Central memory CD4-positive, alpha-beta T cell (primary cell): ENCODE measurements around the gene ADPRHL1.
"Not testable (repeated sequence)": the region's sequence is repeated elsewhere in the genome, so short reads cannot be mapped to it uniquely, and the experiment has no call there.

Experiments
- DNase-seq: peaks from one replicate; pipeline ENCODE4 v3.0.0; 2022

ADPRHL1 gene

DNA sequence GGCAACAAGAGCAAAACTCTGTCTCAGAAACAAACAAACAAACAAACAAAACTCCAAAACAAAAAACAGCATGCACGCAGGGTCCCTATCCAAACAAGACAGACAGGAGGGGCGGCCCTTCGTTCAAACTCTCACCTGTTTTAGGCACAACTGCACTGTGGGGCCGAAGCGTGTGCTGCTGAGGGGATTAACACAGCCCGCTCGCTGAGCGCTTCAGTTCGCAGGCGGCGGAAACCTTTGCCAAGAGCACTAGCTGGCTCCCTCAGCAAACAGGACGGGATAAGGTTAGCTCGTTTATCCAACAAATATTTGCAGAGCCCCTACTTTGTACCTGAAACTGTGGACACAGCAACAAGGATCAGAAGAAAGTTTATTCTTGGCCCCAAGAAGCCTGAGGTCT is 1.6 kb upstream of the ADPRHL1 start:
- DNase-seq, result no peak

DNA sequence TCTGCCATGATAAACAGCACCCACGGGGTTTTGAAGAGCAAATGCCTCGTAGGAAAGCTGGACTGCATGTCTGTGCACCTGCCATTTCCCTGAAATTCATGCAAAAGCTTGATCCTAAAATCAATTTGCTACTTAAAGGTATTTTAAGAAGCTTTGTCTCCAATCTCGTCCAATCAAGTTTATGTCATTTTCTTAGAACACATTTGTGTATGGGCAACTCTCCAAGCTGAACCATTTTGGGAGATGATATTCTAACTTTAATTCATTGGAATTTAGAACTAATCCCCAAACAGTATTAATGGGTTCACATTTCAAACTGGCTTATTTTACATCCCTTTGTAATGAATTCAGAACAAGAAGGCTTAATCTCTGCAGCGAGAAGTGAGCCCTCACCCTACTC is 822 bp downstream of the ADPRHL1 start:
- no peak for DNase-seq

DNA sequence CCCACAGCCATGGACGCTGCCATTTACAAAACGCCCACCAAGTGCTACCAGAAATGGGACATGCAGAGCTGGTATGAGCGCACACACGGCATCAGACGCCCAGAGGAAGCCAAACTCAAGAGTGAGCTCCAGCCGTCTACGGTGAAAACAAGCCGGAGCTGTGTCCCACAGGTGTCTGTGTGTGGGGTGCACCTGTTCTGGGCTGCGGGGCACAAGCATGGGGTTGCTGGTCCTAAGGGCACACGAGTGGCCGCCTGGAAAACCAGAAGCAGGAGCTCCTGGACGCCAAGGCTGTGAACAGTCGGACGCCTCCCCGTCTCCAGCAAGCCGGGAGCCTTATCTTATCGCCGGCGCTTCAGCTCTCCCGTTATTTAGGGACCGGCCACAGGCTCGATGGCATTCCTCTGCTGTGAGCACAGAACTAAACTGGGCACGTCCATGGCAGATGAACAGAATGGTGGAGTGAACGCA is 1.3 kb downstream of the ADPRHL1 start:
- no peak for DNase-seq

DNA sequence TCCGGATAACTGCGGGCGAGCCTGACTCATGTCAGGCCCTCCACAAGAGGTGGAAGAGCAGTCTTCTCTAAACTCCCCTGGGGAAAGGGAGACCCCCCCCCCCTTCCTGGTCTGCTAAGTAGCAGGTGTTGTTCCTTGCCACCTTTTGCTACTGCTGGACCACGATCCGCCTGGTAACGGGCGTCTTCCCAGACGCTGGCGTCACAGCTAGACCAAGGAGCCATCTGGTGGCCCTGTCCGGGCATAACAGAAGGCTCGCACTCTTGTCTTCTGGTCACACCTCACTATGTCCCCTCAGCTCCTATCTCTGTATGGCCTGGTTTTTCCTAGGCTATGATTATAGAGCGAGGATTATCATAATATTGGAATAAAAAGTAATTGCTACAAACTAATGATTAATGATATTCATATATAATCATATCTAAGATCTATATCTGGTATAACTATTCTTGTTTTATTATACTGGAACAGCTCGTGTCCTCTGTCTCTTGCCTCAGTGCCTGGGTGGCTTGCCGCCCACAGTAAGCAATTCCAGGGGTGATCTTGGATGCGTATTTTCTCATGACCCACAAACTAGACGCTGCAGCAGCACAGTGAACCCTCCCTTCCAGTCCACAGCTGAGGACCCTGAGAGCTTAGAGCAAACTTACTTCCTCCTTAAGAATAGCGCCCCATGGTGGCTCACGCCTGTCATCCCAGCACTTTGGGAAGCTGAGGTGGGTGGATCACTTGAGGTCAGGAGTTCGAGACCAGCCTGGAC is 2.2 kb downstream of the ADPRHL1 start:
- DNase-seq, result not testable (repeated sequence)

GRCh38 chr13:113450348-113450744 is 2.9 kb downstream of the ADPRHL1 start:
- DNase-seq, result not testable (repeated sequence)

GRCh38 chr13:113449693-113450347 is 3.5 kb downstream of the ADPRHL1 start:
- no peak for DNase-seq

GRCh38 chr13:113448885-113449692 is 4.2 kb downstream of the ADPRHL1 start:
- DNase-seq, result peak; percentile 24

GRCh38 chr13:113448545-113448884 is 4.8 kb downstream of the ADPRHL1 start:
- DNase-seq, result no peak

GRCh38 chr13:113447596-113447995 is 5.7 kb downstream of the ADPRHL1 start:
- DNase-seq, result no peak

GRCh38 chr13:113446488-113446854 is 6.8 kb downstream of the ADPRHL1 start:
- no peak for DNase-seq

GRCh38 chr13:113445791-113446487 is 7.3 kb downstream of the ADPRHL1 start:
- DNase-seq, result no peak

GRCh38 chr13:113443991-113444390 is 9.3 kb downstream of the ADPRHL1 start:
- no peak for DNase-seq

- DNase-seq, result no peak
Observed at GRCh38 chr13:113442985-113443362, 10.3 kb downstream of the ADPRHL1 start.

- no peak for DNase-seq
Observed at GRCh38 chr13:113442354-113442984, 10.8 kb downstream of the ADPRHL1 start.

DNA sequence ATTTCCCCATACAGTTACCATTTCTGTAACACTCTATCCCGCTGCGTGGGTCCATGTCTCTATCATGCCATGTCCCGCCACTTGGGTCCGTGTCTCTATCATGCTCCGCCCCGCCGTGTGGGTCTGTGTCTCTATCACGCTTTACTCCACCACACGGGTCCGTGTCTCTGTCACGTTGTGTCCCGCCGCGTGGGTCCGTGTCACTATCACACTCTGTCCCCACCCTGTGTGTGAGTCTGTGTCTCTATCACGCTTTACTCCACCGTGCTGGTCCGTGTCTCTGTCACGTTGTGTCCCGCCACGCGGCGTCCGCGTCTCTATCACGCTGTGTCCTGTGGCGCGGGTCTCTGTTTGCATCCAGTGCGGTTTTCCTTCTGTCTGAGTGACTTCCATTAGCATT is 11.6 kb downstream of the ADPRHL1 start:
- DNase-seq, result no peak

DNA sequence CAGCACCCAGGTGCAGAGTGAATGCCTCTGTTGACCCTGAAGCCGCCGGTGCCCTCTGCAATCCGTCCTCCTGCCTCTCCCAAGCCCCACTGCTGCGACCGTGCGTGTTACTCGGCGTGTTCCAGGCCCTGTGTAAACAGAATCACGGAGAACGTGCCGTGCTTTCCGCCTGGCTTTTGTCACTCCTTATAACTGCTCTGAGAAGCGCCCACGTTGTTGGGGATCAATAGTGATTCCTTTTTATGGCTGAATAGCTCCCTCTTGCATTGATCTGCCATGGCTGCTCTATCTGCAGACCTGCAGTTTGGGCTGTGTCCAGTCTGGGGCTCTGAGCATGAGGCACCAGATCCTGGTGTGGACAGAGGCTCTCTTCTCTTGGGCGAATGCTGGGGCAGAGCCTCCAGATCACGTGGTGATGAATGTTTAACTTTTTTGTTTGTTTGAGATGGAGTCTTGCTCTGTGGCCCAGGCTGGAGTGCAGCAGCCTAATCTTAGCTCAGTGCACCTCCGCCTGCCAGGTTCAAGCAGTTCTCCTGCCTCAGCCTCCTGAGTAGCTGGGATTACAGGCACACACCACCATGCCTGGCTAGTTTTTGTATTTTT is 15.8 kb downstream of the ADPRHL1 start:
- no peak for DNase-seq

- not testable (repeated sequence) for DNase-seq
Observed at GRCh38 chr13:113436866-113437265, 16.4 kb downstream of the ADPRHL1 start.

GRCh38 chr13:113435907-113436306 is 17.4 kb downstream of the ADPRHL1 start:
- DNase-seq, result not testable (repeated sequence)

GRCh38 chr13:113433391-113433916 is 19.8 kb downstream of the ADPRHL1 start:
- no peak for DNase-seq

DNA sequence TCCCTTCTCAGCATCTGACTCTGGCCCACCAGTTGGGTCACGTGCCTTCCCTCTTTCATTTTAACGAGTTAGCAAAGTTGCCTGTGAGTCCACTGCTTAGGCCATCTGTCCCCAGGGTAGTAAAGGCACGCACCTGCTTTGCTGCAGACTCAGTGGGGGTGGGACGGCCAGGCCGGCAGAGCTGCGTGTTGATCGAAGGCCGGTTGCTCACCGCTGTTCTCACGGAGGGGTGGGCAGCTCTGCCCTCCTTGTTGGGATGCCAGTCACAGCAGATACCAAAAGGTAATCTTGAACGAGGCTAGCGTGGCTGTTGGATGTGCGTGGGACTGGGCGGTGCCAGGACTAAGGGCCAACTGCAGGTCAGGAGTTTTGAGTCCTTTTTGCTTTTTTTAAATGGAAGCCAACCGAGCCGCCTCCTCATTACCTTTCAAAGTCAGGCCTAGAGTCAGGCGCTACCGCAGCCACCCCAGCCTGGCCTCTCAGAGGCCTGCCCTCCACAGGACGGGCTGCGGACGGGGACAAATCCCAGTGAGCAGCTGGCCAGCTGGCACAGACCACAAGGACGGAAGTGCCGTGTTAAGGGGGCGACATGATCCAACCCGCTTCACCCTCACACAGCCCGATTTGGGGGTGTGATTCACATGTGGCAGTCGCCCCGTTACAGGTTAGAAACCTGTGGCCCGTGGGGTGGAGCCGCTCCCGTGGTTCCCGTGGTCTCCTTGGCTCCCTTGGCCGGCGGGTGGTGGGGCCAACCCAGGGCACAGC is 20.6 kb downstream of the ADPRHL1 start:
- no peak for DNase-seq

GRCh38 chr13:113431171-113431570 is 22.1 kb downstream of the ADPRHL1 start:
- DNase-seq, result no peak
